Esophagus mucosa (tissue), 1 donor: ENCODE data around the gene PLA2G15. TPM values are rescaled to one million over a fixed set of nuclear protein-coding genes. Genes with fewer than 3 reads are reported as not detected.

Experiments used
- ATAC-seq: fragments of 200-7000 bp; cut with Tn5 transposase; one replicate; pipeline ENCODE4 v1.9.1; 2020
- total RNA-seq: library from RNA; stranded (reverse); gene quantifications from one replicate; pipeline ENCODE4 v1.2.4, GENCODE V29; 2023
- donor health status: DM: yes; HTN: yes; CAD: no.

The PLA2G15 gene
- total RNA-seq, 1 donor from 2014 or later = 4.8 TPM

GRCh38 chr16:68255712-68256111 lies 10.5 kb downstream of the PLA2G15 start:
- no peak for ATAC-seq

- peak; percentile 68 for ATAC-seq
These were observed 12.2 kb downstream of the PLA2G15 start for GRCh38 chr16:68257251-68257905.

GRCh38 chr16:68257906-68258800 lies 13.0 kb downstream of the PLA2G15 start:
- peak; percentile 54 for ATAC-seq

- no peak for ATAC-seq
These were observed 14.0 kb downstream of the PLA2G15 start for GRCh38 chr16:68259007-68259825.

GRCh38 chr16:68263559-68264127 lies 18.5 kb downstream of the PLA2G15 start:
- no peak for ATAC-seq

- ATAC-seq = peak; percentile 74
These were observed 19.2 kb downstream of the PLA2G15 start, which contains the start of gene SLC7A6 for GRCh38 chr16:68264128-68265077. SLC7A6 (plus strand) TSS chr16:68264526; CDS start chr16:68274727, 10,201 bp downstream.

- peak; percentile 69 for ATAC-seq
These were observed 20.1 kb downstream of the PLA2G15 start for GRCh38 chr16:68265078-68265920.

GRCh38 chr16:68267612-68268405 lies 22.6 kb downstream of the PLA2G15 start:
- no peak for ATAC-seq

GRCh38 chr16:68269793-68270192 lies 24.6 kb downstream of the PLA2G15 start:
- ATAC-seq = no peak

GRCh38 chr16:68270353-68270752 lies 25.2 kb downstream of the PLA2G15 start:
- ATAC-seq = no peak

- no peak for ATAC-seq
These were observed 27.5 kb downstream of the PLA2G15 start for GRCh38 chr16:68272507-68273209.

GRCh38 chr16:68273459-68273858 lies 28.3 kb downstream of the PLA2G15 start:
- no peak for ATAC-seq

- ATAC-seq = peak; percentile 72
These were observed 28.7 kb downstream of the PLA2G15 start for GRCh38 chr16:68273896-68274295.

- ATAC-seq = no peak
These were observed 29.3 kb downstream of the PLA2G15 start for GRCh38 chr16:68274441-68274840.

GRCh38 chr16:68275611-68276191 lies 30.5 kb downstream of the PLA2G15 start:
- ATAC-seq = no peak

- ATAC-seq = no peak
These were observed 31.1 kb downstream of the PLA2G15 start for GRCh38 chr16:68276223-68276622.

- ATAC-seq = no peak
These were observed 34.8 kb downstream of the PLA2G15 start for GRCh38 chr16:68279726-68280558.
